ENCODE results near the gene NUP205.
A peak's percentile ranks its signal among the peaks of the same experiment; 100 is the strongest.

Gene NUP205, protein sequence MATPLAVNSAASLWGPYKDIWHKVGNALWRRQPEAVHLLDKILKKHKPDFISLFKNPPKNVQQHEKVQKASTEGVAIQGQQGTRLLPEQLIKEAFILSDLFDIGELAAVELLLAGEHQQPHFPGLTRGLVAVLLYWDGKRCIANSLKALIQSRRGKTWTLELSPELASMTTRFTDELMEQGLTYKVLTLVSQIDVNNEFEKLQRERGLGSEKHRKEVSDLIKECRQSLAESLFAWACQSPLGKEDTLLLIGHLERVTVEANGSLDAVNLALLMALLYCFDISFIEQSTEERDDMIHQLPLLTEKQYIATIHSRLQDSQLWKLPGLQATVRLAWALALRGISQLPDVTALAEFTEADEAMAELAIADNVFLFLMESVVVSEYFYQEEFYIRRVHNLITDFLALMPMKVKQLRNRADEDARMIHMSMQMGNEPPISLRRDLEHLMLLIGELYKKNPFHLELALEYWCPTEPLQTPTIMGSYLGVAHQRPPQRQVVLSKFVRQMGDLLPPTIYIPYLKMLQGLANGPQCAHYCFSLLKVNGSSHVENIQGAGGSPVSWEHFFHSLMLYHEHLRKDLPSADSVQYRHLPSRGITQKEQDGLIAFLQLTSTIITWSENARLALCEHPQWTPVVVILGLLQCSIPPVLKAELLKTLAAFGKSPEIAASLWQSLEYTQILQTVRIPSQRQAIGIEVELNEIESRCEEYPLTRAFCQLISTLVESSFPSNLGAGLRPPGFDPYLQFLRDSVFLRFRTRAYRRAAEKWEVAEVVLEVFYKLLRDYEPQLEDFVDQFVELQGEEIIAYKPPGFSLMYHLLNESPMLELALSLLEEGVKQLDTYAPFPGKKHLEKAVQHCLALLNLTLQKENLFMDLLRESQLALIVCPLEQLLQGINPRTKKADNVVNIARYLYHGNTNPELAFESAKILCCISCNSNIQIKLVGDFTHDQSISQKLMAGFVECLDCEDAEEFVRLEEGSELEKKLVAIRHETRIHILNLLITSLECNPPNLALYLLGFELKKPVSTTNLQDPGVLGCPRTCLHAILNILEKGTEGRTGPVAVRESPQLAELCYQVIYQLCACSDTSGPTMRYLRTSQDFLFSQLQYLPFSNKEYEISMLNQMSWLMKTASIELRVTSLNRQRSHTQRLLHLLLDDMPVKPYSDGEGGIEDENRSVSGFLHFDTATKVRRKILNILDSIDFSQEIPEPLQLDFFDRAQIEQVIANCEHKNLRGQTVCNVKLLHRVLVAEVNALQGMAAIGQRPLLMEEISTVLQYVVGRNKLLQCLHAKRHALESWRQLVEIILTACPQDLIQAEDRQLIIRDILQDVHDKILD (N-terminal part only)

DNA sequence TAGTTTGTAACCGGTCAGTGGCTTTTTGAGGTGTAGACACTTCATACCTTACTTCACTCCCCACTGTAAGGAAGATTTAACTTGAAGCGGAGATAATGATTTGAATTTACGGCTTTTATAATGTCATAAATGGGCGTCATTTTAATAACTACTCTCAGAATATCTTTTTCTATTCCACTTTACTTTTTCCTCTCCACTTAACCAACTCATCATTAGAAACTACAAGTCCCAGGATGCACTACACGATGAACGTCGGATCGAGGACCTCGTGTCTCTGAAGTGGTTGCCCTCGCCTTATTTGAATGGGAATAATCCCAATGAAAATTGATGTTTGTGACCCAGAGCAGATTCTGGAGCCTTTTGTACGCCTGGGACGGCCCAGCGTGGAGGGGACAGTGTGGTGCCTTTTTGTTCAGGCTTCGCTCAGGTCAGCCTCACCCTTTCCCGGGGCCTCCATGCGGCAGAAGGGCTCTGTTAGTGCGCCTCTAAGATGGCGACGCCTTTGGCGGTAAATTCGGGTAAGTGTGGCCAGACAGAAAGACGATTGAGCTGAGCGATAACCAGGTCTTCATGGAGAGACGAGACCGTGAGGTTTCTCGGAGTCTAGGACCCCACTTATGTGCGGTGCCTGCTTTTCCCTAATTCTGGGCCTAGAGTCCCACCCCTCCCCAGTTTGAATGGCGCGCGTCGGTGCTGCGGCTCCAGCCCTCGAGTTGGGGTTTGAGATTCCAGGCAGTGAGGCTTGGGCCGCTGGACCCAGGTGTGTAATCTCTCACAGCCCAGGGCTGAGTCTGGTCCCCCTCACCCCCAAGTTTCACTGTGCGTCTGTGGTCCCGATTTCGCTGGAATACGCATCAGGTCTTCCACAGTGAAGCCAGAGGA is at the start of gene NUP205:
Gene NUP205, plus strand, starts transcription at position 463 of the 882 bp plus-strand sequence. Its CDS starts 28 bp downstream, at position 491.
- peak; percentile 44 for DNase-seq (ENCODE audit: insufficient read length, low spot score)
- no peak for FAIRE-seq

DNA sequence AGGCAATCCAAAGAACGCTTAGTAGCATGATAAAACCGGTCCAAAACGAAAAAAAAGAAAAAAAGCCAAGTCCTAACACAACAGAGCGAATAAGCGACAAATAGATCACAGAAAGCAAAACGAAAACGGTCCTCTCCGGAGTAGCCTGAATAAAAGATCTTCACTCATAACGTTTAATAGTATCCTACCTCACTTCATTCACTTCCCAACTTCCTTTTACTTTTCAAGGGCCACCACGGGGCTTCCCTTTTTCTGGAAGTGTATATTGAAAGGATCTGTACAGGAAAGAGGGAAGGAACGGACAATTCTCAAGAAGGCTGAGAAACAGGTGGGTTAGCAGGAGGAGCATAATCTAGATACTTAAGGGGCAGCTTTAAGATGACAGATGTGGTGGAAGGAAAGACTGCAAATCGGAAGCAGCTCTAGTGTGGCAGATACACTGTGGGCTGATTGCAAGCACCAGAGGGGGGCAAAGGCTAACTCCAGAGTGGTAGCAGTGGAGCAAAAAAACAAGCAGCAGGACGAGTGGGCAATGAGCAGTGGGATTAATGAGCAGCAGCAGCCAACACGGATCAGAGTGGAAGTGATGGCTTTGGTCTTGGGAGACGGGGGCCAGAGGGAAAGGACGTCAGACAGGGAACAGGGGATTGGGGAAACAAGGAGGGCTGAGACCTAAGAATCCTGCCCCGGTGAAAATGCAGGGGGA is 48.7 kb upstream of the NUP205 start:
- FAIRE-seq, result peak; percentile 61

DNA sequence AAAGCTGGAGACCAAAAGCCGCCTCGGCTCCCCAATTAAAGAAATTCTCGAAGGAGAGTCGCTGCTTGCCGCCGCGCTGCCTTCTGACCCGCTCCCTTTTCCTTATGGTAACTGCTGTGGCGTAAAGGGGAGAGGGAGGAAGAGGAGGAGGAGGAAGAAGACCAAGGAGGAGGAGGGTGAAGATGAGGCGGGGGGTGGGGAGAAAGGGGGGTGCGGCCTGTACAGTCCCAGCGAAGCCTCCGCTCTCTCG is 48.2 kb upstream of the NUP205 start:
- DNase-seq (ENCODE audit: insufficient read length, low spot score), result no peak
- no peak for FAIRE-seq

More for the DNA sequence above, 48.7 kb upstream of the NUP205 start:
- peak; percentile 8 for DNase-seq (ENCODE audit: insufficient read length, low spot score)

DNA sequence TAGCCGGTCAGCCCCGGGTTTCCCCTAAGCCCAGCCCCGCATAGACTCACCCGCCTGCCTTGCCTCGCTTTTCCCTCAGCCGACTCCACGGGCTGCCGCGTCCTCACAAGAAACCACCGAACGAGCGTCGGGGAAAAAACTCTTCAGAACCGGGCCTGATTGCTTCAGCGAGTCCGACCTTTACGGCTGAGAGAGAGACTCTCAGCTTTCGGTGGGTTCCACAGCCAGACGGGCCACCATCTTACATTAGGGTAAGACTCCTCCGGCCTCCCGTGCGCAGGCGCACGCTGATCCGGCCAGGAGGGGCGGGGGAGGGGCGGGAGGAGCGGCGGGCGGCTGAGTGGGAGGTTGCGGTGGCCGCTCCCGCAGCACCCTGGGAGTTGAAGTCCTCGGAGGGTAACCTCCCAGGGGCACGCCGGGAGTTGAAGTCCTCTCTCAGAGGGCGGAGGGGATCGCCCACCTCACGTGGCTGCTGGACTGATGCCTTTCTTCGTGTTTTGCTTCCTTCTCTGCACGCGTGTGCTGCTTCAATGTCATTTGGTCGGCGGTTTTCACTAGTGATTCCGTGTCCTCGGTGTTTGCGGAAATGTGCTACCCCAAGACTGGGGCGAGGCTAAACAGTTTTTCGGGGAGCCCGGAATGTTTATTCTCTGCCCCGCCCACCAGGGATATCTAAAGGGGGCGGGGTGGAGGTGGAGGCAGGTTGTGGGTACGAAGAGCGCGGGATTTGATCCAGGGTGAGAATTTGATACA is 47.7 kb upstream of the NUP205 start, which contains the start of gene CNOT4:
Gene CNOT4, minus strand, starts transcription at position 264 of the 753 bp plus-strand sequence. CDS start 71,771 bp downstream, outside the sequence.
- FAIRE-seq, result peak; percentile 89
- DNase-seq (ENCODE audit: insufficient read length, low spot score), result peak; percentile 80

DNA sequence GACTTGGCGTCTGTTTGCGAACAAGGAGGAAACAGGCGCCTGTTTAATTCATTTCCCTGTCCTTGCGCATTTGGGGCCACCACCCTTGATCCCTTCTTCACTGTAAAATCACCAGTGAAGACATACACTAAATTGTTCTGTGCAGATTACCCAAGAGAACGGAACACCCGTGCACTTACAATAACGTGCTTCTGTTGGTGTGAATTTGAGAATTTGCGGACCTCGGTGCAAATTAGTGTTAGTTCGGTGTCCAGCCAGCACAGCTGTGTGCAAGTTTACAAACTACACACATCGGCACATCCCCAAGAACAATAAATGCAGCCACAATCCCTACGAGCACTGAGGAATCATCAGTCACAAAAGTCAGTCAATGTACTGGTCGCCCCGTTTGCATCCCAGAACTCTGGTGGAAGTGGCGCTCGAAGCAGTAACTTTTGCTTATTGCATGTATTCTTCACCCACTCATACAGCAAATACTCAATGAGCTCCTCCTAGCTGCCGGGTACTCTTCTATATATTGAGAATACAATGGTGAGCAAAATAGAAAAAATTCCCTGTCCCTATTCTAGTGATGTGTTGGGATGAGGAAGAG is 47.0 kb upstream of the NUP205 start:
- DNase-seq (ENCODE audit: insufficient read length, low spot score), result no peak
- FAIRE-seq, result peak; percentile 60

DNA sequence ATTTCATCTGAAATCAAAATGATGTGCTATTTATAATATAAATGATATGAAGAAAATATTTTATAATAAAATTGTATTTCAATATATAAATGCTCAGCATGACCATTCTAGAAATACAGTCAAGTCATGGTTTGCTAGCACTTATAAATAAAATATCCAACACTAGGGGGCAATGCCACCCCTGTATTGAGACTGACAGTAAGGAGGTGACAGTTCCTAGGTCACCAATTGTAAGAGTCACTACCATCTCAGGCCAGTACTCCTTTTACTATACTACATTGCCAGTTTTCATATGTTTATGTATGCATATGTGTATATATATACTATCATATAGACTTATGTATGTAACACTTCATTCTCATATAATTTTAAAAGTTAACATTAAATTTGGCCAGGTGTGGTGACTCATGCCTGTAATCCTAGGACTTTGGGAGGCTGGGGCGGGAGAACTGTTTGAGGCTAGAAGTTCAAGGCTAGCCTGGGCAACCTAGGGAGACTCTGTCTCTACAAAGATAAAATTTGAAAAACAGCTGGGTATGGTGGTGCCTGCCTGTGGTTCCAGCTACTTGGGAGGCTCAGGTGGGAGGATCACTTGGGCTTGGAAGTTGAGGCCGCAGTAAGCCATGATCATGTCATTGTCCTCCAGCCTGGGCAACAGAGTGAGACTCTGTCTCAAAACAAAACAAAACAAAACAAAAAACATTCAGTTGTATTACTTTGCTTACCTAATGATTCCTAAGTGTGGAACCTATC is 45.4 kb upstream of the NUP205 start:
- DNase-seq (ENCODE audit: insufficient read length, low spot score) (peak; percentile 28), FAIRE-seq (no peak)

DNA sequence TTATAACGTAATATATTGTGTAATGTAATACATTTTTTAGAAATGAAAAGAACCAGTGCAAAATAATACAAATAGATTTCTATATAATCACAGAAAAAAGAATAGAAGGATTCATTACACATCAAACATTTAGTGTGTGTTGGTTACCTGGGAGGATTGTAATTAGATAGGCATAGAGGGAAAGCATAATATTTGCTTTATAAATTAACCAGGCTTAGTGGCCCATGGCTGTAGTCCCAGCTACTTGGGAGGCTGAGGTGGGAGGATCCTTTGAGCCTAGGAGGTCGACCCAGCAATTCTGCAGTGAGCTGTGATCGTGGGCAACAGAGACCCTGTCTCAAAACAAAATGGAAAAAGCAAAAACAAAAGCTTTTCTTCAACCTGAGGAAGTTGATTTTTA is 42.9 kb upstream of the NUP205 start:
- FAIRE-seq, result no peak
- DNase-seq (ENCODE audit: insufficient read length, low spot score), result no peak

DNA sequence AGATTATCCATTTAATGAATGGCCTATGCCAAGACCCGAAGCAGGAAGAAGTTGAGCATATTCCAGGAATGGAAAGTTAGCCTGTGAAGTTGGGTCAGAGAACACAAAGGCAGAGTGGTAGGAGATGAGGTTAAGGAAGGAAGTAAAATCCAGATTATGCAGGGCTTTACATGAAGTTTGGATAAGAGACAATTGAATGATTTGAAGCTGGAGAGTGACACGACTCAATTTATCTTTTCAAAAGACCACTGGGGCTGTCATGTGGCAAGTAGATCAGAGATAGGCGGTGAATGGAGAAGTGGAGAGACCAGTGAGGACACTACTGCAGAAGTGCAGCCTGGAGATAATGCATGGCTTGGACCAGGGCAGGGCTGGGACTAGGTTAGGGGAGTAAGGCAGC is 40.7 kb upstream of the NUP205 start:
- no peak for DNase-seq (ENCODE audit: insufficient read length, low spot score)
- FAIRE-seq, result no peak

DNA sequence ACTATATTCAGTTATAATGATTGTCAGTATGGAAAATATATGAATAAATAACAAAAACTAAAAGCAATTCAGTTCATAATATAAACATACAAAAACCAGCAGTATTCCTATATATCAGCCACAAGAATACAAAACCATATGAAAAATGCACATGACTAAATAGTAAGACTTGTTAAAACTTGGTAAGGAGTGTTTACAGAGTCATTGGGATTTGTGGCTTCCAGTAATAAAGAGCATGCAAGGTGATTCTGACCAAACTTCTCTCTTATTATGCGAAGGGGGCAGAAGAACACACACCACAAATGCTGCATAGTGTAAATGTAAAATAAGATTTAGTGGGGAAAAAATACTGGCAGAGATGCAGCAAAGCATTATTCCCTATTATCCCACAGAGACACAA is 39.0 kb upstream of the NUP205 start:
- no peak for DNase-seq (ENCODE audit: insufficient read length, low spot score)
- FAIRE-seq, result no peak

DNA sequence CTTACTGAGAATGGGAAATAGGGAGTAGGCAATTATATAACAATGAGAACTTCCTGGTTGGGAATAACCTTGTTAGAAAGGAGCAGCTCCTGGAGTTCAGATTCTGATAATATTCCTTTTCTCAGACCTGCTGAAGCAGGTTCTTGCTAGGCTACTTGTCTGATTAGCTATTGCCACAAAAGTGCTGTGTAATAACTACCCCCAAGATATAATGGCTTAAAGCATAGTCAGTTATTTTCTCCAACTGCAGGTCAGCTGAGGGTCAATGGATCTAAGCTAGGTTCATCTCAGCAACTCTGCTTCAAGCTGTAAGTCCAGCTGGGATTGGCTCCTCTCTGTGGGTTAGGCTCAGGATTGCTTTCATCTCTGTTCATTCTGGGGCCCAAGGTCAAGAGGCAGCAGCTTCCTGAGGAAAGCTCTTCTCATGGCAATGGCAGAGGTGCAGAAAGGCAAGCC is 38.5 kb upstream of the NUP205 start:
- no peak for DNase-seq (ENCODE audit: insufficient read length, low spot score)

DNA sequence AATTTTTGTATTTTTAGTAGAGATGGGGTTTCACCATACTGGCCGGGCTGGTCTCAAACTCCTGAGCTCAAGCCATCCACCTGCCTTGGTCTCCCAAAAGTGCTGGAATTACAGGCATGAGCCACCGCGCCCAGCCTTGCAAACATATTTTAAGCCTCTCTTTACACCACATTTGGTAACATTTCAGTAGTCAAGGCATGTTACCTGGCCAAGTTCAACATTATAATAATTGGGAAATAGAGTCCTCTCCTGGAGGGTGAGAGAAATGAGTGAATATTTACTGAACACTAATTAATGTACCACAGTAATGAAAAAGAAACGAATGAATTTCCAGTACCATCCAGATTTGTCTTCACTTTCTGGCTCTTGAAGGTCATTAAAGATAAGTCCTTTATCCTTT is 37.8 kb upstream of the NUP205 start:
- FAIRE-seq (no peak), DNase-seq (ENCODE audit: insufficient read length, low spot score) (no peak)

More for the DNA sequence above, 38.5 kb upstream of the NUP205 start:
- FAIRE-seq, result no peak

DNA sequence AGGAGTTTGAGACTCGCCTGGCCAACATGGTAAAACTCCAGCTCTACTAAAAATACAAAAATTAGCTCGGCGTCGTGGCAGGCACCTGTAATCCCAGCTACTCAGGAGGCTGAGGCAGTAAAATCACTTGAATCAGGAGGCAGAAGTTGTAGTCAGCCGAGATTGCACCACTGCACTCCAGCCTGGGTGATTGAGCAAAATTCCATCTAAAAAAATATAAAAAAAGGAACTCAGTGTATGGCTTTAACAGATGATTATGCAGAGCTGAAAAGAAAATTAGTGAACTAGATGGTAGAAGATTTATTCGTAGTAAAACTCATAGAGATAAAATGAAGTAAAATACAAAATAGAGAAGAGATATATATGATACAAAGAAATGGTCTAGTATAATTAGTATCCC is 35.2 kb upstream of the NUP205 start:
- DNase-seq (ENCODE audit: insufficient read length, low spot score) (no peak), FAIRE-seq (no peak)

DNA sequence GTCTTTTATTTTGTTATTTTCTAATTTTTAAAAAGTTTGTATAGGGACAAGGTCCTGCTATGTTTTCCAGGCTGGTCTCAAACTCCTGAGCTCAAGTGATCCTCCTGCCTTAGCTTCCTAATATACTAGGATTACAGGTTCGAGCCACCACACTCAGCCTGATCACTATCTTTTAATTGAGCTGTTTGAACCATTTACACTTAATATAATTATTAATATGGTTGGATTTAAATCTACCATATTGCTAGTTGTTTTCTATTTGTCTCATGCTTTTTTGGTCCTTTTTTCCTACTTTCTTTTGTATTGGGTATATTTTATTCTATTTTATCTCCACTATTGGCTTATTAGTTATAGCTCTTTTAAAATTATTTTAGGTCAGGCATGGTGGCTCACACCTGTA is 34.6 kb upstream of the NUP205 start:
- DNase-seq (ENCODE audit: insufficient read length, low spot score) (no peak), FAIRE-seq (no peak)

DNA sequence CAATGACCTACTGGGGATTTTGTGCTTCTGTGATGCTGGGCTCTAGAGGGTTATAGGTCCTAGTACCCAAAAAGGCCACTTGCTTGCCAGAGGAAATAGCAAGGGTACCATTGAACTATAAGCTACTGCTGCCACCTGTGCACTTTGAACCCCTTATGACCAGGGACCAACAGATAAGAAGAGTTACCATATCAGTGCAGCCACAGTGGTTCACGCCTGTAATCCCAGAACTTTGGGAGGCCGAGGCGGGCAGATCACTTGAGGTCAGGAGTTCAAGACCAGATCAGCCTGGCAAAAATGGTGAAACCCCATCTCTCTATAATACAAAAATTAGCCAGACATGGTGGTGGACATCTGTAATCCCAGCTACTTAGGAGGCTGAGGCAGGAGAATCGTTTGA is 32.3 kb upstream of the NUP205 start:
- FAIRE-seq (no peak), DNase-seq (ENCODE audit: insufficient read length, low spot score) (no peak)

DNA sequence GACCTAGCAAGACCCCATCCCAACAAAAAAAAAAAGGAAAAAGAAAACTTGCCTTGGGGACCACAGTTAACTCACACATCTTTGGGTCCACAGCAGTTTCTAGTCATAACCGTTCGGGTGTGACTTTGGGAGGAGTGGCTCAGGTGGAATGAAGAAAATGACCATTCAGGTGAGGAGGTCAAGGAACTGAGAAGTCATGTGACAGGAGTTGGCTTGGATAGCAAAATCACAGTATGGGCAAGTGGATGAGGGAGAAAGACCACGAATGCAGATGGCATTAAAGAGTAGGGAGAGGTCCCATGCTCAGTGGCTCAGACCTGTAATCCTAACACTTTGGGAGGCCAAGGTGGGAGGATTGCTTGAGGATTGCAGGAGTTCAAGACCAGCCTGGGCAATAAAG is 30.7 kb upstream of the NUP205 start:
- FAIRE-seq, result no peak
- DNase-seq (ENCODE audit: insufficient read length, low spot score), result no peak

DNA sequence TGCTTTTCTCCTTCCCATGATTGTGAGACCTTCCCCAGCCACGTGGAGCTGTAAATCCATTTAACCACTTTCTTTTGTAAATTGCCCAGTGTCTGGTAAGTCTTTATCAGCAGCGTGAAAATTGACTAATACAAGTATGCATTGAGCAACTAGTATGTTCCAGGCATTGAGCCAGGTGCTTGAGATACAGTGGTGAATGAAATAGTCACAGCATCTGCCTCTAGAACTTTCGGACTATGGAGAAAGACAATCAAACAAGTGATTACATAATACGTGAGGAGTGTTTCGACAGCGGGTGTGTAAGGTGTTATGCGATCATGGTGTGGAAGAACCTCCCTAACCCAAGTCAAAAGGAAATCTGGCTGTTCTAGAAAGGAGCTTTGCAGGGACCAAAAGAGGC is 21.6 kb upstream of the NUP205 start:
- DNase-seq (ENCODE audit: insufficient read length, low spot score), result no peak
- FAIRE-seq, result no peak

DNA sequence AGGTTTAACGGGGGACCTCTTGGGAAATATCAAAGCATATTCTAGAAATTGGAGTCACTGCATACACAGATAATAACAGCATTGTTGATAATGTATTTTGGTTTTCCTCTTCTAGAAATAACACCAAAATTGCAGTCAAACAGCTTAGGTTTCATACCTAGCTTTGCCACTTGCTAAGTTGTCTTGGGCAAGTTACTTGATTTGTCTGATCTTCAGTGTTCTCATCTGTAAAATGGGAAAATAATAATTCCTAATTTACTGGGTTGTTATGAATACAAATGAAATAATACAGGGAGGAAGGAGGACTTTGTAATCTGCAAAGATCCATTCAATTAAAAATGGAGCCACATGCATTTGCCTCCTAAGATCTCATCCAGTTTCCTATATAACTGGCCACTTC is 20.3 kb upstream of the NUP205 start:
- FAIRE-seq, result no peak
- no peak for DNase-seq (ENCODE audit: insufficient read length, low spot score)

Data from GM19239 (cell line).